Mucosa of rectum (tissue), 2 donors: ENCODE measurements around the gene MAPKAP1.
"Not testable (repeated sequence)": the region's sequence is repeated elsewhere in the genome, so short reads cannot be mapped to it uniquely, and the experiment has no call there.

Experiments used
- H3K27ac ChIP-seq, 2 donors: one replicate each; pipeline ENCODE4 v1.7.0; 2013; ENCODE audit warnings: inconsistent platforms in 2 of 2, low read depth in 2 of 2, low read length in 2 of 2
- H3K27me3 ChIP-seq, 2 donors: one replicate each; pipeline ENCODE4 v1.7.0; 2013; ENCODE audit warnings: low read length in 2 of 2; ENCODE audit not compliant: control insufficient read depth in 2 of 2, insufficient read depth in 2 of 2
- H3K36me3 ChIP-seq, 2 donors: one replicate each; pipeline ENCODE4 v1.7.0; 2013; ENCODE audit warnings: low read length in 2 of 2; ENCODE audit not compliant: control insufficient read depth in 2 of 2, insufficient read depth in 2 of 2
- H3K4me1 ChIP-seq, 2 donors: one replicate each; pipeline ENCODE4 v1.7.0; 2013; ENCODE audit warnings: low read length in 2 of 2, mild to moderate bottlenecking in 1 of 2; ENCODE audit not compliant: control insufficient read depth in 2 of 2, insufficient read depth in 2 of 2
- H3K4me3 ChIP-seq, 2 donors: one replicate each; pipeline ENCODE4 v1.7.0; 2013; ENCODE audit warnings: low read length in 2 of 2
- H3K9ac ChIP-seq, 2 donors: one replicate each; pipeline ENCODE4 v1.7.0; 2013; ENCODE audit warnings: low read length in 2 of 2, low read depth in 1 of 2, mild to moderate bottlenecking in 1 of 2
- H3K9me3 ChIP-seq, 2 donors: one replicate each; pipeline ENCODE4 v1.7.0; 2013; ENCODE audit warnings: low read length in 2 of 2; ENCODE audit not compliant: control insufficient read depth in 2 of 2
- donor health status: healthy.
- donor health status: Normal muscosa, but diverticular disease.

Gene MAPKAP1

DNA sequence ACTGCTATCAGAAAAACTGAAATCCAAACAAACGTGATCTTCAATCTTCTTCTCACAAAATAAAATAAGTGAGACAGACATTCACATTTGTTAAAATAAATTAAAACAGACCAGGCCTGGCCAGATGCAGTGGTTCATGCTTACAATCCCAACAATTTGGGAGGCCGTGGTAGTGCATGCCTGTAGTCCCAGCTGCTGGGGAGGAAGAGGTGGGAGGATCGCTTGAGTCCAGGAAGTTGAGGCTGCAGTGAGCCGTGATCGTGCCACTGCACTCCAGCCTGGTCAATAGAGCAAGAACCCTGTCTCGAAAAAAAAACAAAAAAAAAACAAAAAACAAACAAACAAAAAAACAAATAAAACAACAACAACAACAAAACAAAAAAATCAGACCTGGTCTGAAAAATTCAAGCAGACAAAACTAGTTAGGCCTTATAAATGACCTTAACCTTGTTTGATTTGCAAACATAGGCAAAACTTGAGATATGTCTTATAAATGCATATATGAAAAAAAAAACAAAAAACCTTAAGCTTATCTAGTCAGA, 10.8 kb downstream of the MAPKAP1 start:
- H3K9ac ChIP-seq = no peak overlapping the region
- no peak overlapping the region for H3K4me3 ChIP-seq
- no peaks in the 10 kb centered on the region for H3K9me3 ChIP-seq
- no peaks in the 10 kb centered on the region for H3K36me3 ChIP-seq
- no peaks in the 10 kb centered on the region for H3K27me3 ChIP-seq
- H3K4me1 ChIP-seq = no peaks in the 10 kb centered on the region
- no peak overlapping the region for H3K27ac ChIP-seq

GRCh38 chr9:125695548-125695947, 11.5 kb downstream of the MAPKAP1 start:
- H3K9ac ChIP-seq, H3K4me1 ChIP-seq, H3K36me3 ChIP-seq, H3K9me3 ChIP-seq, H3K27me3 ChIP-seq, H3K27ac ChIP-seq, H3K4me3 ChIP-seq: not testable (repeated sequence)

DNA sequence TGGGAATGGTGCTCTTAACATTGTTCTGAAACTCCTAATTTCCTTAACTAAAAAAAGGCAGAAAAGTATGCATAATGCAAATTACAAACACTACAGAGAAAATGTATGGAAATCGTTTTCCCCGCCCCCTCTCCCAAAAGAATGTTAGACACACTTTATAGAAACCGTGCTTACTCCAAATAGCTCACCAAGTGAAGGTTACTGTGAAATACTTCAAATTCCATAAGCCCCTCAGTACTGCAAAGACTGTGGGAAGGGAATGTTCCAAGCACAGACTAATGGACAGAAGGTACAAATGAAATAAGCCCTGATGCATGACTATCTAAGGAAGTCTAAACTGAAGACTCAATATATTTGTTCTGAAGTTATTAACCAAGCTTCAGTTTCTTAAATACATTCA, 12.5 kb downstream of the MAPKAP1 start:
- H3K9me3 ChIP-seq = no peaks in the 10 kb centered on the region
- H3K27ac ChIP-seq = no peak overlapping the region
- no peaks in the 10 kb centered on the region for H3K27me3 ChIP-seq
- no peaks in the 10 kb centered on the region for H3K36me3 ChIP-seq
- H3K4me3 ChIP-seq = no peak overlapping the region
- no peak overlapping the region for H3K9ac ChIP-seq
- no peaks in the 10 kb centered on the region for H3K4me1 ChIP-seq

DNA sequence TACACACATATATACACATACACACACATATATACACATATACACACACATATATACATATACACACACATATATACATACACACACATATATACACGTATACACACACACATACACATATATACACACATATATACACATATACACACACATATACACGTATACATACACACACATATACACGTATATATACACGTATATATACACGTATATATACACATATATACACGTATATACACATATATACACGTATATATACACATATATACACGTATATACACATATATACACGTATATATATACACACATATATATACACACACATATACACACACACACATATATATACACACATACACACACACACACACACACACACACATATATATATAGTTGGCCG, 13.5 kb downstream of the MAPKAP1 start:
- not testable (repeated sequence) for H3K27me3 ChIP-seq, H3K9ac ChIP-seq, H3K9me3 ChIP-seq, H3K36me3 ChIP-seq, H3K4me3 ChIP-seq, H3K27ac ChIP-seq, H3K4me1 ChIP-seq

- H3K4me1 ChIP-seq = no peaks in the 10 kb centered on the region
- H3K9me3 ChIP-seq = no peaks in the 10 kb centered on the region
- no peak overlapping the region for H3K4me3 ChIP-seq
- H3K27ac ChIP-seq = no peak overlapping the region
- no peaks in the 10 kb centered on the region for H3K36me3 ChIP-seq
- H3K9ac ChIP-seq = no peak overlapping the region
- H3K27me3 ChIP-seq = no peaks in the 10 kb centered on the region
These were observed 15.1 kb downstream of the MAPKAP1 start for GRCh38 chr9:125691869-125692268.

DNA sequence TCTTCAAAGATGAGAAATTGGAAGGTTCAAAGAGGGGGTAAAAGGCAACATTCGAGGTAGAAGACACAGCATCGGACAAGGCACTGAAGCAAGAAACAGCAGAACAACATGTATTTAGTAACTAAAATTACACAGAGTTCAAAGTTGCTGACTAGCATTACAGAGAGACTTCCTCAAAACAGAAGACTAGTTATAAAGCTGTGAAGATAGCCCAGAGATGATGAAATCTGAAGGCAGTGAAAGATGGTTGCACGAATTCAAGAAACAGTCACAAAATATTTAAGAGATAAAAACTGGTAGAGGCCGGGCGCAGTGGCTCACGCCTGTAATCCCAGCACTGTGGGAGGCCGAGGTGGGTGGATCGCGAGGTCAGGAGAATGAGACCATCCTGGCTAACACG, 16.3 kb downstream of the MAPKAP1 start:
- Histone ChIP-seq H3K27me3 (no peaks in the 10 kb centered on the region), H3K4me1 (no peaks in the 10 kb centered on the region), H3K4me3 (no peak overlapping the region), H3K9me3 (no peaks in the 10 kb centered on the region), H3K9ac (no peak overlapping the region), H3K27ac (no peak overlapping the region), H3K36me3 (no peaks in the 10 kb centered on the region)

DNA sequence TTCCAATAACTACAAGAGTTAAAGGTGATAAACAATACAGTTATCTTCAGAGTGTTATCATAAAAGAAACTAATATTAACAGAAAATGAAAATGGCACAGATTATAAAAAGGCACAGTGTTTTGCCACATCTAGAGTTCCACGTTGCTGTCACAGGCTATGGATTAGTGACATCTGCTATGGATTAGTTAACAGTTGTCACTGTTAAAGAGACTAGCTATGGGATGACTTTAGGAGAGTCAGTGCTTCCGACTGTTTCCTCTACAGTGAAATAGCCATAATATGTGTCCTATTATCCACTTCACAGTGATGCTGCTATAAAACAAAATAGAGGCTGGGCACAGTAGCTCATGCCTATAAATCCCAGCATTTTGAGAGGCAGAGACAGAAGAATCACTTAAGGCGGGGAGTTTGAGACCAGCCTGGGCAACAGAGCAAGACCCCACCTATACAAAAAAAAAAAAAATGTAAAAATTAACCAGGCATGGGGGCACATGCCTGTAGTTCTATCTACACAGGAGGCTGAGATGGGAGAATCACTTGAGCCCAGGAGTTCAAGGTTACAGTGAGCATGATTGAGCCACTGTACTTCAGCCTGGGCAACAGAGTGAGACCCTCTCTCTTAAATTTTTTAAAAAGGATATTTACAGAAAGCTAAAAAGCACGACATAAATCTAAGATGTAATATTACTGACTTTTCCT, 19.7 kb downstream of the MAPKAP1 start:
- peaks cover 0 to 3% of the 10 kb centered on the region in 2 donors for H3K36me3 ChIP-seq
- no peaks in the 10 kb centered on the region for H3K27me3 ChIP-seq
- no peaks in the 10 kb centered on the region for H3K9me3 ChIP-seq
- H3K9ac ChIP-seq = no peak overlapping the region
- no peak overlapping the region for H3K27ac ChIP-seq
- no peak overlapping the region for H3K4me3 ChIP-seq
- H3K4me1 ChIP-seq = no peaks in the 10 kb centered on the region

DNA sequence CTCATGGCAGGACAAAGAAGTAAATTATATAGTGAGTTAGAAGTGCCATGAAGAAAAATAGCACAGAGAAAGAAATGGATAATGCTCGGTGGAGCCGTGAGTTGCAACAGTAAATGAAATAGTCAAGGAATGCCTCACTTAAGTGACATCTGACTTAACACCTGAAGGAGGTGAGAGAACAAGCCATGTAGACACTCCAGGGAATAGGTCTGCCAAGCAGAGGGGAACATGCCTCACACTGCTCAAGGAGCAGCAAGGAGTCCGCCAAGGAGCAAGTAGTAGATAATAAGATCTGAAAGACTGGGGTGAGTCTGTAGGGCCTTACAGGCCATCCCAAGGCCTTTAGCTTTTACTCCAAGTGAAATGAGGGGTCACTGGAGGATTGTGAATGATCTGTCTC, 21.8 kb downstream of the MAPKAP1 start:
- H3K4me3 ChIP-seq = no peak overlapping the region
- H3K9me3 ChIP-seq = no peaks in the 10 kb centered on the region
- H3K27ac ChIP-seq = no peak overlapping the region
- no peak overlapping the region for H3K9ac ChIP-seq
- H3K36me3 ChIP-seq = peaks cover 0 to 3% of the 10 kb centered on the region in 2 donors
- H3K27me3 ChIP-seq = no peaks in the 10 kb centered on the region
- H3K4me1 ChIP-seq = no peaks in the 10 kb centered on the region

GRCh38 chr9:125683486-125683885, 23.5 kb downstream of the MAPKAP1 start:
- Histone ChIP-seq H3K4me1 (no peaks in the 10 kb centered on the region), H3K9ac (no peak overlapping the region), H3K36me3 (peaks cover 0 to 3% of the 10 kb centered on the region in 2 donors), H3K4me3 (no peak overlapping the region), H3K27ac (no peak overlapping the region), H3K27me3 (no peaks in the 10 kb centered on the region), H3K9me3 (no peaks in the 10 kb centered on the region)

DNA sequence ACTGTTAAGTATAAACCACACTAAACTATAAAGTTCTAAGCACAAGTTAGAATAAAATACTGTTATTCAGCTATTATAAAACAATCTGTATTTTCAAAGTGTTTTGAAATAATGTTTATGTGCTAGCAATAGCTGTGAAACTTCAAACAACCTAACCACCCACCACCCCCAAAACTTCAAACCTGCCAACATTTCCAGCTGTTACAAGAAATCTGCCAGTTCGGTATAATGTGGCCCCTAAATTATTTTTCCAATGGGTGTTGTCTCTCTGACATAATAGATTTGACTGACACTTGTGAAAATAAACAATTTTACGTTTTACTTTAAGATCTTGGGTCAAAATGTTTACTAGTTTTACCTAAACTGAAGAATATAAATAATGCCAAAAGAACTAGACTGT, 24.7 kb downstream of the MAPKAP1 start:
- H3K36me3 ChIP-seq = peaks cover 0 to 3% of the 10 kb centered on the region in 2 donors
- no peaks in the 10 kb centered on the region for H3K4me1 ChIP-seq
- no peaks in the 10 kb centered on the region for H3K27me3 ChIP-seq
- no peak overlapping the region for H3K27ac ChIP-seq
- H3K9me3 ChIP-seq = no peaks in the 10 kb centered on the region
- H3K9ac ChIP-seq = no peak overlapping the region
- no peak overlapping the region for H3K4me3 ChIP-seq
